HEK293T (cell line): ENCODE results near the gene CDT1.

ENCODE experiments used
- ARNT ChIP-seq: fragments of 450-650 bp; IDR thresholded peaks from 2 replicates; pipeline ENCODE4 v1.6.1; 2017; ENCODE audit warnings: mild to moderate bottlenecking
- BHLHE40 ChIP-seq: fragments of 450-650 bp; IDR thresholded peaks from 2 replicates; pipeline ENCODE4 v1.6.1; 2016; ENCODE audit warnings: mild to moderate bottlenecking, moderate library complexity, borderline replicate concordance
- CTBP1 ChIP-seq: fragments of 450-650 bp; IDR thresholded peaks from 2 replicates; pipeline ENCODE4 v1.6.1; 2016; ENCODE audit warnings: borderline replicate concordance
- FOXA1 ChIP-seq: fragments of 450-650 bp; IDR thresholded peaks from 2 replicates; pipeline ENCODE4 v1.6.1; 2016; ENCODE audit warnings: mild to moderate bottlenecking
- FOXK2 ChIP-seq: fragments of 450-650 bp; IDR thresholded peaks from 2 replicates; pipeline ENCODE4 v1.6.1; 2016; ENCODE audit warnings: mild to moderate bottlenecking
- FOXM1 ChIP-seq: fragments of 450-650 bp; IDR thresholded peaks from 2 replicates; pipeline ENCODE4 v1.6.1; 2017; ENCODE audit warnings: mild to moderate bottlenecking, borderline replicate concordance
- HDGF ChIP-seq: fragments of 450-650 bp; IDR thresholded peaks from 2 replicates; pipeline ENCODE4 v1.6.1; 2017; ENCODE audit warnings: antibody characterized with exemption, borderline replicate concordance
- NFRKB ChIP-seq: fragments of 450-650 bp; IDR thresholded peaks from 2 replicates; pipeline ENCODE4 v1.6.1; 2016; ENCODE audit warnings: mild to moderate bottlenecking, moderate library complexity
- SP1 ChIP-seq: fragments of 450-650 bp; IDR thresholded peaks from 2 replicates; pipeline ENCODE4 v1.6.1; 2017
- SUZ12 ChIP-seq: fragments of 450-650 bp; IDR thresholded peaks from 2 replicates; pipeline ENCODE4 v1.6.1; 2016; ENCODE audit warnings: mild to moderate bottlenecking
- TARDBP ChIP-seq: fragments of 450-650 bp; IDR thresholded peaks from 2 replicates; pipeline ENCODE4 v1.6.1; 2016
- TF ChIP-seq, protein P1 (sequence below): fragments of 450-650 bp; IDR thresholded peaks from 2 replicates; pipeline ENCODE4 v1.6.1; 2016

GRCh38 chr16:88787579-88788314 lies 15.8 kb upstream of the CDT1 start:
- TF ChIP-seq BHLHE40 (no peak), HDGF (no peak), FOXA1 (no peak), FOXK2 (no peak), SUZ12 (no peak), FOXM1 (no peak), TARDBP (no peak), SP1 (no peak), NFRKB (no peak), CTBP1 (no peak), ARNT (no peak)
- TF ChIP-seq, protein P1, sequence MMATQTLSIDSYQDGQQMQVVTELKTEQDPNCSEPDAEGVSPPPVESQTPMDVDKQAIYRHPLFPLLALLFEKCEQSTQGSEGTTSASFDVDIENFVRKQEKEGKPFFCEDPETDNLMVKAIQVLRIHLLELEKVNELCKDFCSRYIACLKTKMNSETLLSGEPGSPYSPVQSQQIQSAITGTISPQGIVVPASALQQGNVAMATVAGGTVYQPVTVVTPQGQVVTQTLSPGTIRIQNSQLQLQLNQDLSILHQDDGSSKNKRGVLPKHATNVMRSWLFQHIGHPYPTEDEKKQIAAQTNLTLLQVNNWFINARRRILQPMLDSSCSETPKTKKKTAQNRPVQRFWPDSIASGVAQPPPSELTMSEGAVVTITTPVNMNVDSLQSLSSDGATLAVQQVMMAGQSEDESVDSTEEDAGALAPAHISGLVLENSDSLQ, result no peak
